Calu3 (cell line): ENCODE data around the gene C12orf56. TPM values are rescaled to one million over a fixed set of nuclear protein-coding genes. Genes with fewer than 3 reads are reported as not detected.

Source experiments
- BruUV-seq: library from RNA; stranded (reverse); fragments of 400-500 nt; replicated peaks from 2 replicates; lab custom pipeline; 2021; lab: Mats Ljungman, UMichigan
- CTCF ChIA-PET: fragments of 300-600 bp; sonication (Branson Sonifier 250); formaldehyde crosslinking; loops from one replicate; lab custom pipeline; 2022; ENCODE audit warnings: antibody characterized with exemption; lab: Charles Lee
- DNase-seq: peaks from one replicate; pipeline ENCODE4 v3.0.0; 2022
- H3K27ac Mint-ChIP-seq: one replicate; pipeline ENCODE4 v1.8.0; 2022; ENCODE audit warnings: mixed read lengths; ENCODE audit not compliant: unreplicated experiment
- H3K27me3 Mint-ChIP-seq: one replicate; pipeline ENCODE4 v1.8.0; 2022; ENCODE audit warnings: mixed read lengths; ENCODE audit not compliant: unreplicated experiment
- H3K36me3 Mint-ChIP-seq: one replicate; pipeline ENCODE4 v1.8.0; 2022; ENCODE audit warnings: mild to moderate bottlenecking, moderate library complexity, mixed read lengths; ENCODE audit not compliant: insufficient read depth, unreplicated experiment
- H3K4me1 Mint-ChIP-seq: one replicate; pipeline ENCODE4 v1.8.0; 2022; ENCODE audit warnings: mild to moderate bottlenecking, low read depth, mixed read lengths; ENCODE audit not compliant: unreplicated experiment
- H3K4me3 Mint-ChIP-seq: one replicate; pipeline ENCODE4 v1.8.0; 2022; ENCODE audit warnings: mild to moderate bottlenecking, low read depth, moderate library complexity, mixed read lengths; ENCODE audit not compliant: unreplicated experiment
- H3K9me3 Mint-ChIP-seq: one replicate; pipeline ENCODE4 v1.8.0; 2022; ENCODE audit warnings: low read depth, mixed read lengths; ENCODE audit not compliant: unreplicated experiment
- CTCF ChIP-seq: fragments of 200-600 bp; IDR thresholded peaks from one replicate; pipeline ENCODE4 v1.8.0; 2022; ENCODE audit warnings: antibody characterized with exemption; ENCODE audit not compliant: unreplicated experiment
- intact Hi-C: fragments of 100-400 bp; cut with micrococcal nuclease; formaldehyde crosslinking; loops from one replicate; pipeline ENCODE4 v1.10.0; 2022; ENCODE audit not compliant: unreplicated experiment
- total RNA-seq: library from RNA; stranded (reverse); gene quantifications from 2 replicates; pipeline ENCODE4 v1.2.3, GENCODE V29; 2022

Gene C12orf56
- total RNA-seq, 1 experiment from 2014 or later, result 4.7 TPM

- Mint-ChIP-seq H3K36me3 (no peaks in the 10 kb centered on the region), H3K4me3 (no peak overlapping the region), H3K27me3 (no peaks in the 10 kb centered on the region), H3K9me3 (no peaks in the 10 kb centered on the region), H3K27ac (no peak overlapping the region), H3K4me1 (no peaks in the 10 kb centered on the region)
- TF ChIP-seq CTCF, result no peak
- intact Hi-C loops, result no loop called here
- DNase-seq, result no peak
- CTCF ChIA-PET, result no interaction called here
- BruUV-seq, result no TSS peak
Observed at GRCh38 chr12:64270411-64270810, 120.1 kb downstream of the C12orf56 start.

GRCh38 chr12:64269161-64269560 lies 121.4 kb downstream of the C12orf56 start:
- intact Hi-C loops, result no loop called here
- CTCF ChIA-PET, result no interaction called here
- Mint-ChIP-seq H3K9me3 (no peaks in the 10 kb centered on the region), H3K27me3 (no peaks in the 10 kb centered on the region), H3K4me3 (no peak overlapping the region), H3K4me1 (no peaks in the 10 kb centered on the region), H3K36me3 (no peaks in the 10 kb centered on the region), H3K27ac (no peak overlapping the region)
- no TSS peak for BruUV-seq
- TF ChIP-seq CTCF, result no peak
- DNase-seq, result no peak

- no peaks in the 10 kb centered on the region for H3K9me3 Mint-ChIP-seq
- H3K4me1 Mint-ChIP-seq, result no peaks in the 10 kb centered on the region
- no peaks in the 10 kb centered on the region for H3K27me3 Mint-ChIP-seq
- no peak overlapping the region for H3K27ac Mint-ChIP-seq
- TF ChIP-seq CTCF, result no peak
- CTCF ChIA-PET, result no interaction called here
- no peak overlapping the region for H3K4me3 Mint-ChIP-seq
- no TSS peak for BruUV-seq
- DNase-seq, result no peak
- no peaks in the 10 kb centered on the region for H3K36me3 Mint-ChIP-seq
- intact Hi-C loops, result no loop called here
Observed at GRCh38 chr12:64268409-64268808, 122.1 kb downstream of the C12orf56 start.

GRCh38 chr12:64265839-64266238 lies 124.7 kb downstream of the C12orf56 start:
- no peak for TF ChIP-seq CTCF
- BruUV-seq, result no TSS peak
- H3K4me1 Mint-ChIP-seq, result no peaks in the 10 kb centered on the region
- CTCF ChIA-PET, result no interaction called here
- H3K4me3 Mint-ChIP-seq, result no peak overlapping the region
- no peak overlapping the region for H3K27ac Mint-ChIP-seq
- no peaks in the 10 kb centered on the region for H3K27me3 Mint-ChIP-seq
- H3K36me3 Mint-ChIP-seq, result no peaks in the 10 kb centered on the region
- DNase-seq, result no peak
- intact Hi-C loops, result no loop called here
- no peaks in the 10 kb centered on the region for H3K9me3 Mint-ChIP-seq
